Activated CD8-positive, alpha-beta memory T cell treated with anti-CD3 and anti-CD28 coated beads, Interleukin-2, amount 50 U/mL, for 4 hours (primary cell): ENCODE data around the gene NUDT13.

Experiments used
- DNase-seq: peaks from one replicate; pipeline ENCODE4 v3.0.0-alpha.2; 2020

The NUDT13 gene

GRCh38 chr10:73167458-73167782 is 57.2 kb downstream of the NUDT13 start:
- no peak for DNase-seq

GRCh38 chr10:73167783-73168464 is 57.7 kb downstream of the NUDT13 start, which contains the start of the genes ECD and FAM149B1:
TSS of gene ECD (minus strand) at chr10:73168008. CDS start at chr10:73163937, 4,071 bp downstream.
TSS of gene FAM149B1 (plus strand) at chr10:73168119. CDS start at chr10:73168340, 221 bp downstream.
- peak; percentile 93 for DNase-seq

GRCh38 chr10:73168465-73168803 is 58.2 kb downstream of the NUDT13 start:
- DNase-seq, result no peak

GRCh38 chr10:73169320-73169719 is 59.1 kb downstream of the NUDT13 start:
- no peak for DNase-seq

GRCh38 chr10:73172867-73173266 is 62.6 kb downstream of the NUDT13 start:
- no peak for DNase-seq

GRCh38 chr10:73174148-73174925 is 64.1 kb downstream of the NUDT13 start:
- no peak for DNase-seq
